Measurements from ENCODE around the gene SOX6.

The SOX6 gene

DNA sequence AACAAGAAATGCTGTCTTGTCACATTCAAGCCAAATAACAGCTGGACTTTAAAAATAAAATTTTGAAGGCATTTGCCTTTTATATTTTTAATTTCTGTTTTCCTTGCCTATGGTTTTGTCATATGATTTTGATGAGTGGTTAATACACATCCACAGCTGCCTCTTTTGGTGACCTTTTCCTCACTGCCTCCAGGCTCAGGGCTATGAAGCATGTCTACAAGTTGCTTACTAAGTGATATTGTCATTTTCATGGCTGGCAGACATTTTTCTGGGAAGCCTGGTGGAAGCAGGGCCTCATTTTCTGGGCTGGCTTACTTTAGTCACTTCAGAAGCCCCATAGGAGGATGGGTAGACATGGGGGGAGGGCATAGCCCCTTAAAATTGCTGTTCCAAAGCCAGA, 344.9 kb downstream of the SOX6 start:
- TF ChIP-seq, protein P1, sequence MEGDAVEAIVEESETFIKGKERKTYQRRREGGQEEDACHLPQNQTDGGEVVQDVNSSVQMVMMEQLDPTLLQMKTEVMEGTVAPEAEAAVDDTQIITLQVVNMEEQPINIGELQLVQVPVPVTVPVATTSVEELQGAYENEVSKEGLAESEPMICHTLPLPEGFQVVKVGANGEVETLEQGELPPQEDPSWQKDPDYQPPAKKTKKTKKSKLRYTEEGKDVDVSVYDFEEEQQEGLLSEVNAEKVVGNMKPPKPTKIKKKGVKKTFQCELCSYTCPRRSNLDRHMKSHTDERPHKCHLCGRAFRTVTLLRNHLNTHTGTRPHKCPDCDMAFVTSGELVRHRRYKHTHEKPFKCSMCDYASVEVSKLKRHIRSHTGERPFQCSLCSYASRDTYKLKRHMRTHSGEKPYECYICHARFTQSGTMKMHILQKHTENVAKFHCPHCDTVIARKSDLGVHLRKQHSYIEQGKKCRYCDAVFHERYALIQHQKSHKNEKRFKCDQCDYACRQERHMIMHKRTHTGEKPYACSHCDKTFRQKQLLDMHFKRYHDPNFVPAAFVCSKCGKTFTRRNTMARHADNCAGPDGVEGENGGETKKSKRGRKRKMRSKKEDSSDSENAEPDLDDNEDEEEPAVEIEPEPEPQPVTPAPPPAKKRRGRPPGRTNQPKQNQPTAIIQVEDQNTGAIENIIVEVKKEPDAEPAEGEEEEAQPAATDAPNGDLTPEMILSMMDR (IDR thresholded peaks at IDR 0.05): no peak
- TF ChIP-seq ZFX (IDR thresholded peaks at IDR 0.05; ENCODE audit: borderline replicate concordance): no peak
- no peak overlapping the region for H3K27ac ChIP-seq

DNA sequence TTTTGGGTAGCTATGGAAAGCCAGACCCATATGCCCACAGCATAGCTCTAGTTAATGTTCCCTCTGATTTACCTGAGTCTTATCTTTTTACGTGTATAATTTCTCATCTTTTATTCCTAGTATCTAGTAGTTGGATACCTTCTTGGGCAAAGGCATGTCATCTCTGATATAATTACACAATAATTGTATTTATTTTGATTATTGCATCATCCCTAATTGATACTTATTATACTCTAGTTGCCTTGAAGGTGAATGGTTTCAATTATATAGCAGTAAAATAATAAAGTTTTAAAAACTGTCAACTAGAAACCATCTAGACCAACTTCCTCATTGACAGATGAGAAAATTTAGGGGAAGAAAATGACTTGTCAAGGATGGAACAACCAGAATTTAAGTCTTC, 347.3 kb downstream of the SOX6 start:
- TF ChIP-seq, protein P1 (IDR thresholded peaks at IDR 0.05): no peak
- no peak for TF ChIP-seq ZFX (IDR thresholded peaks at IDR 0.05; ENCODE audit: borderline replicate concordance)

GRCh38 chr11:16007514-16007913, 348.8 kb downstream of the SOX6 start:
- no peak overlapping the region for H3K27ac ChIP-seq
- TF ChIP-seq ZFX (IDR thresholded peaks at IDR 0.05; ENCODE audit: borderline replicate concordance): no peak
- TF ChIP-seq, protein P1 (IDR thresholded peaks at IDR 0.05): no peak

More for the DNA sequence above, 347.3 kb downstream of the SOX6 start:
- H3K27ac ChIP-seq: no peak overlapping the region

GRCh38 chr11:16002942-16003341, 353.4 kb downstream of the SOX6 start:
- no peak overlapping the region for H3K27ac ChIP-seq
- no peak for TF ChIP-seq ZFX (IDR thresholded peaks at IDR 0.05; ENCODE audit: borderline replicate concordance)
- TF ChIP-seq, protein P1 (IDR thresholded peaks at IDR 0.05): no peak

GRCh38 chr11:16001899-16002426, 354.4 kb downstream of the SOX6 start:
- no peak for TF ChIP-seq ZFX (IDR thresholded peaks at IDR 0.05; ENCODE audit: borderline replicate concordance)
- no peak overlapping the region for H3K27ac ChIP-seq

DNA sequence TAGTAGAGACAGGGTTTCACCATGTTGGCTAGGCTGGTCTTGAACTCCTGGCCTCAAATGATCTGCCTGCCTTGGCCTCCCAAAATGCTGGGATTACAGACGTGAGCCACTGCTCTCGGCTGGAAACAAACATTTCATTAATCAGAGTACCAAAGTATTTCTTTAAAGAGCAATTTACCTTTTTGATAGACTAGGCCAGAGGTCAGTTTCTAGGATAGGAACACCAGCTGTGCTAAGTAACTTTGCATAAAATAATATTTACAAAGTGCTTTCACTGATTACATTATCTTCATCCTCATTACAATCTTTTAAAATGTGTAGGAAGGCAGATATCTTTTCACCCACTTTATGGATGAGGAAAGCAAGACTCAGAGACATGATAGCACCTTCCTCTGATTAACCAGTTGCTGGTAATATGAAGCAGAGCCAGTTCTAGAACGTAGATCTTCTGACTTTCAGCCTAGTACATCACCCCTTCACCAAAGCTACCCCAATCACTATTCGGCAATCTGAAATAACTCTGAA, 355.2 kb downstream of the SOX6 start:
- no peak overlapping the region for H3K27ac ChIP-seq
- no peak for TF ChIP-seq ZFX (IDR thresholded peaks at IDR 0.05; ENCODE audit: borderline replicate concordance)
- TF ChIP-seq, protein P1 (IDR thresholded peaks at IDR 0.05): no peak

GRCh38 chr11:16000065-16000464, 356.3 kb downstream of the SOX6 start:
- no peak for TF ChIP-seq ZFX (IDR thresholded peaks at IDR 0.05; ENCODE audit: borderline replicate concordance)
- TF ChIP-seq, protein P1 (IDR thresholded peaks at IDR 0.05): no peak
- no peak overlapping the region for H3K27ac ChIP-seq

GRCh38 chr11:15993345-15993744, 363.0 kb downstream of the SOX6 start:
- TF ChIP-seq, protein P1 (IDR thresholded peaks at IDR 0.05): no peak
- no peak for TF ChIP-seq ZFX (IDR thresholded peaks at IDR 0.05; ENCODE audit: borderline replicate concordance)

More at GRCh38 chr11:15993345-15993744, 363.0 kb downstream of the SOX6 start:
- no peak overlapping the region for H3K27ac ChIP-seq

All from 22Rv1 (cell line).